GM15510 (cell line): Measurements from ENCODE around the gene PPP1R16B.

ENCODE experiments used
- POLR2A ChIP-seq: IDR thresholded peaks from 3 replicates; pipeline ENCODE4 v1.6.1; 2011; ENCODE audit warnings: borderline replicate concordance; ENCODE audit not compliant: insufficient read length; ENCODE audit errors: extremely low read depth

PPP1R16B gene

GRCh38 chr20:38926934-38927616, 121.6 kb downstream of the PPP1R16B start:
- TF ChIP-seq POLR2A = no peak

GRCh38 chr20:38927902-38928578, 122.5 kb downstream of the PPP1R16B start:
- TF ChIP-seq POLR2A = no peak

GRCh38 chr20:38930242-38930569, 124.7 kb downstream of the PPP1R16B start:
- no peak for TF ChIP-seq POLR2A

GRCh38 chr20:38931984-38932383, 126.5 kb downstream of the PPP1R16B start:
- no peak for TF ChIP-seq POLR2A

- TF ChIP-seq POLR2A = no peak
Observed at GRCh38 chr20:38932457-38933120, 127.1 kb downstream of the PPP1R16B start.

GRCh38 chr20:38934530-38934929, 129.0 kb downstream of the PPP1R16B start:
- TF ChIP-seq POLR2A = no peak

GRCh38 chr20:38935285-38935684, 129.8 kb downstream of the PPP1R16B start:
- no peak for TF ChIP-seq POLR2A

- no peak for TF ChIP-seq POLR2A
Observed at GRCh38 chr20:38935967-38936407, 130.5 kb downstream of the PPP1R16B start.

GRCh38 chr20:38937000-38937399, 131.5 kb downstream of the PPP1R16B start:
- TF ChIP-seq POLR2A = no peak

- no peak for TF ChIP-seq POLR2A
Observed at GRCh38 chr20:38937978-38938473, 132.5 kb downstream of the PPP1R16B start.

- TF ChIP-seq POLR2A = no peak
Observed at GRCh38 chr20:38939686-38940085, 134.2 kb downstream of the PPP1R16B start.

- TF ChIP-seq POLR2A = no peak
Observed at GRCh38 chr20:38940644-38941043, 135.1 kb downstream of the PPP1R16B start.

GRCh38 chr20:38941726-38942389, 136.4 kb downstream of the PPP1R16B start:
- TF ChIP-seq POLR2A = no peak

GRCh38 chr20:38945012-38945411, 139.5 kb downstream of the PPP1R16B start:
- no peak for TF ChIP-seq POLR2A

GRCh38 chr20:38946836-38947235, 141.3 kb downstream of the PPP1R16B start:
- TF ChIP-seq POLR2A = no peak
